K562 (cell line): ENCODE data around the gene GRIN2D. TPM values are rescaled to one million over a fixed set of nuclear protein-coding genes. Genes with fewer than 3 reads are reported as not detected.

Experiments
- ADNP ChIP-seq: fragments of 200-800 bp; sonication (Bioruptor generic); IDR thresholded peaks from 2 replicates; pipeline ENCODE4 v1.6.1; 2016; ENCODE audit warnings: missing genetic modification characterization, missing compliant biosample characterization
- CHD2 ChIP-seq: IDR thresholded peaks from 2 replicates; pipeline ENCODE4 v1.6.1; 2011; ENCODE audit warnings: low read depth, low read length
- HNRNPK ChIP-seq: fragments of 200-400 bp; formaldehyde crosslinking; IDR thresholded peaks from one replicate; pipeline ENCODE4 v1.6.1; 2018; ENCODE audit warnings: mild to moderate bottlenecking, low read depth, low read length; ENCODE audit not compliant: poor library complexity, severe bottlenecking
- NBN ChIP-seq: fragments of 450-650 bp; IDR thresholded peaks from 2 replicates; pipeline ENCODE4 v1.6.1; 2016; ENCODE audit warnings: low read depth, mild to moderate bottlenecking
- NONO ChIP-seq, 2 experiments: fragments of 200-400 bp in 1 of 2; fragments of 450-650 bp in 1 of 2; formaldehyde crosslinking in 1 of 2; IDR thresholded peaks; 2 replicates each; pipeline ENCODE4 v1.6.1; 2017; ENCODE audit warnings: low read depth in 2 of 2, mild to moderate bottlenecking in 2 of 2, moderate library complexity in 2 of 2, low read length in 1 of 2
- ZC3H4 ChIP-seq: sonication (generic); formaldehyde crosslinking; IDR thresholded peaks from 2 replicates; pipeline ENCODE4 v1.9.0; 2021; ENCODE audit warnings: missing genetic modification reagents, borderline replicate concordance
- ZNF436 ChIP-seq: fragments of 250-450, 450-650 bp; sonication (Bioruptor Pico); formaldehyde crosslinking; IDR thresholded peaks from 2 replicates; pipeline ENCODE4 v1.7.0; 2020; ENCODE audit warnings: mild to moderate bottlenecking
- ZNF695 ChIP-seq: fragments of 450-650 bp; formaldehyde crosslinking; IDR thresholded peaks from 2 replicates; pipeline ENCODE4 v1.4.0; 2020; ENCODE audit warnings: mild to moderate bottlenecking, moderate library complexity
- ZNF766 ChIP-seq: fragments of 200-800 bp; sonication (Bioruptor generic); conservative IDR thresholded peaks from 2 replicates; pipeline ENCODE4 v1.6.1; 2016; ENCODE audit warnings: missing genetic modification characterization, missing compliant biosample characterization
- ZNF780A ChIP-seq: fragments of 250-450 bp; sonication (Bioruptor Pico); IDR thresholded peaks from 2 replicates; pipeline ENCODE4 v1.5.0; 2021; ENCODE audit warnings: mild to moderate bottlenecking
- ZZZ3 ChIP-seq: fragments of 450-650 bp; IDR thresholded peaks from 2 replicates; pipeline ENCODE4 v1.6.1; 2016; ENCODE audit warnings: antibody characterized with exemption, mild to moderate bottlenecking, moderate library complexity
- polyA plus RNA-seq, 8 experiments: library from polyadenylated mRNA; depleted of rRNA in 4 of 8; stranded (reverse) in 5 of 8; unstranded in 3 of 8; fragments of >200 nt; fragmentation: Nextera tagmentation in 2 of 8; fragmentation: Illumina TruSeq in 1 of 8; extraction: Ambion mirVana in 2 of 8; extraction: Trizol in 1 of 8; gene quantifications; 2 replicates each; pipeline versions ENCODE4 v1.2.1 to v1.2.3, GENCODE V29; 2011 to 2014; ENCODE audit warnings: inconsistent platforms in 1 of 8, missing spikeins in 1 of 8
- total RNA-seq, 7 experiments: library from RNA; depleted of rRNA in 6 of 7; stranded (reverse); fragments of >200 nt in 6 of 7; fragmentation: Illumina TruSeq in 2 of 7; extraction: Trizol in 2 of 7; gene quantifications; 2 replicates each; pipeline versions ENCODE4 v1.2.1 to v1.2.3, GENCODE V29; 2011 to 2021; ENCODE audit warnings: low replicate concordance in 1 of 7
- TF ChIP-seq, protein P1 (sequence below): fragments of 450-650 bp; IDR thresholded peaks from 2 replicates; pipeline ENCODE4 v1.6.1; 2016; ENCODE audit warnings: low read depth
- TF ChIP-seq, protein P2 (sequence below): sonication (generic); formaldehyde crosslinking; IDR thresholded peaks from 2 replicates; pipeline ENCODE4 v1.8.1; 2023; ENCODE audit warnings: mild to moderate bottlenecking, missing genetic modification reagents
- TF ChIP-seq, protein P3 (sequence below): conservative IDR thresholded peaks from 2 replicates; pipeline ENCODE4 v1.6.1; 2011; ENCODE audit warnings: low read depth, mild to moderate bottlenecking, low read length; ENCODE audit not compliant: control insufficient read depth

The GRIN2D gene
- total and polyA plus RNA-seq, 9 of the 15 experiments (the other 6 are each of a cell fraction or from before 2014, with no cell fraction given) = 0.32 to 31.5 (median 1.8) TPM

DNA sequence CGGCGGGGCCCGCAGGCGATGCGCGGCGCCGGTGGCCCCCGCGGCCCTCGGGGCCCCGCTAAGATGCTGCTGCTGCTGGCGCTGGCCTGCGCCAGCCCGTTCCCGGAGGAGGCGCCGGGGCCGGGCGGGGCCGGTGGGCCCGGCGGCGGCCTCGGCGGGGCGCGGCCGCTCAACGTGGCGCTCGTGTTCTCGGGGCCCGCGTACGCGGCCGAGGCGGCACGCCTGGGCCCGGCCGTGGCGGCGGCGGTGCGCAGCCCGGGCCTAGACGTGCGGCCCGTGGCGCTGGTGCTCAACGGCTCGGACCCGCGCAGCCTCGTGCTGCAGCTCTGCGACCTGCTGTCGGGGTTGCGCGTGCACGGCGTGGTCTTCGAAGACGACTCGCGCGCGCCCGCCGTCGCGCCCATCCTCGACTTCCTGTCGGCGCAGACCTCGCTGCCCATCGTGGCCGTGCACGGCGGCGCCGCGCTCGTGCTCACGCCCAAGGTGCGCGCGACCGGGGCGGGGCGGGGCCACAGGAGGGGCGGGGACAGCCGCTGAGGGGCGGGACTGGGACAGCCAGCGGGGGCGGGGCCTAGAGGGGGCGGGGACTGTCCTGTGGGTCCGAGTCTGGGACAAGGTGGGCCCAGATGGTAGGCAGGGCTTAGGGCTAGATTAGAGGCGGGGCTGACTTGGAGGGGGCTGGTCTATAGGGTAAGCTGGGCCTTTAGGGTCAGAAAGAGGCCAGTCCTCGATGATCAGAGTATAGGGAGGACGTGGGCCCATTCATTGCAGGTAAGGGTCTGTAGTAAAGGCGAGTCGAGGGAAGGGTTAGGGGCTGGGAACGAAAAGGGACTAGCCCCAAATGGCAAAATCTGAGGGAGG is 5.1 kb downstream of the GRIN2D start (continued):
- TF ChIP-seq ZNF780A (CRISPR knock-in tag) = no peak
- no peak for TF ChIP-seq HNRNPK
- TF ChIP-seq NONO (IDR thresholded peaks at IDR 0.05; ENCODE audit: low read depth in 2 of 2, low read length in 1 of 2) = peak in 1 of 2 experiments; percentile 93; a peak in 2 of 4 replicates
- no peak for TF ChIP-seq ZZZ3
- no peak for TF ChIP-seq ZC3H4 (CRISPR knock-in tag)
- TF ChIP-seq, protein P1, sequence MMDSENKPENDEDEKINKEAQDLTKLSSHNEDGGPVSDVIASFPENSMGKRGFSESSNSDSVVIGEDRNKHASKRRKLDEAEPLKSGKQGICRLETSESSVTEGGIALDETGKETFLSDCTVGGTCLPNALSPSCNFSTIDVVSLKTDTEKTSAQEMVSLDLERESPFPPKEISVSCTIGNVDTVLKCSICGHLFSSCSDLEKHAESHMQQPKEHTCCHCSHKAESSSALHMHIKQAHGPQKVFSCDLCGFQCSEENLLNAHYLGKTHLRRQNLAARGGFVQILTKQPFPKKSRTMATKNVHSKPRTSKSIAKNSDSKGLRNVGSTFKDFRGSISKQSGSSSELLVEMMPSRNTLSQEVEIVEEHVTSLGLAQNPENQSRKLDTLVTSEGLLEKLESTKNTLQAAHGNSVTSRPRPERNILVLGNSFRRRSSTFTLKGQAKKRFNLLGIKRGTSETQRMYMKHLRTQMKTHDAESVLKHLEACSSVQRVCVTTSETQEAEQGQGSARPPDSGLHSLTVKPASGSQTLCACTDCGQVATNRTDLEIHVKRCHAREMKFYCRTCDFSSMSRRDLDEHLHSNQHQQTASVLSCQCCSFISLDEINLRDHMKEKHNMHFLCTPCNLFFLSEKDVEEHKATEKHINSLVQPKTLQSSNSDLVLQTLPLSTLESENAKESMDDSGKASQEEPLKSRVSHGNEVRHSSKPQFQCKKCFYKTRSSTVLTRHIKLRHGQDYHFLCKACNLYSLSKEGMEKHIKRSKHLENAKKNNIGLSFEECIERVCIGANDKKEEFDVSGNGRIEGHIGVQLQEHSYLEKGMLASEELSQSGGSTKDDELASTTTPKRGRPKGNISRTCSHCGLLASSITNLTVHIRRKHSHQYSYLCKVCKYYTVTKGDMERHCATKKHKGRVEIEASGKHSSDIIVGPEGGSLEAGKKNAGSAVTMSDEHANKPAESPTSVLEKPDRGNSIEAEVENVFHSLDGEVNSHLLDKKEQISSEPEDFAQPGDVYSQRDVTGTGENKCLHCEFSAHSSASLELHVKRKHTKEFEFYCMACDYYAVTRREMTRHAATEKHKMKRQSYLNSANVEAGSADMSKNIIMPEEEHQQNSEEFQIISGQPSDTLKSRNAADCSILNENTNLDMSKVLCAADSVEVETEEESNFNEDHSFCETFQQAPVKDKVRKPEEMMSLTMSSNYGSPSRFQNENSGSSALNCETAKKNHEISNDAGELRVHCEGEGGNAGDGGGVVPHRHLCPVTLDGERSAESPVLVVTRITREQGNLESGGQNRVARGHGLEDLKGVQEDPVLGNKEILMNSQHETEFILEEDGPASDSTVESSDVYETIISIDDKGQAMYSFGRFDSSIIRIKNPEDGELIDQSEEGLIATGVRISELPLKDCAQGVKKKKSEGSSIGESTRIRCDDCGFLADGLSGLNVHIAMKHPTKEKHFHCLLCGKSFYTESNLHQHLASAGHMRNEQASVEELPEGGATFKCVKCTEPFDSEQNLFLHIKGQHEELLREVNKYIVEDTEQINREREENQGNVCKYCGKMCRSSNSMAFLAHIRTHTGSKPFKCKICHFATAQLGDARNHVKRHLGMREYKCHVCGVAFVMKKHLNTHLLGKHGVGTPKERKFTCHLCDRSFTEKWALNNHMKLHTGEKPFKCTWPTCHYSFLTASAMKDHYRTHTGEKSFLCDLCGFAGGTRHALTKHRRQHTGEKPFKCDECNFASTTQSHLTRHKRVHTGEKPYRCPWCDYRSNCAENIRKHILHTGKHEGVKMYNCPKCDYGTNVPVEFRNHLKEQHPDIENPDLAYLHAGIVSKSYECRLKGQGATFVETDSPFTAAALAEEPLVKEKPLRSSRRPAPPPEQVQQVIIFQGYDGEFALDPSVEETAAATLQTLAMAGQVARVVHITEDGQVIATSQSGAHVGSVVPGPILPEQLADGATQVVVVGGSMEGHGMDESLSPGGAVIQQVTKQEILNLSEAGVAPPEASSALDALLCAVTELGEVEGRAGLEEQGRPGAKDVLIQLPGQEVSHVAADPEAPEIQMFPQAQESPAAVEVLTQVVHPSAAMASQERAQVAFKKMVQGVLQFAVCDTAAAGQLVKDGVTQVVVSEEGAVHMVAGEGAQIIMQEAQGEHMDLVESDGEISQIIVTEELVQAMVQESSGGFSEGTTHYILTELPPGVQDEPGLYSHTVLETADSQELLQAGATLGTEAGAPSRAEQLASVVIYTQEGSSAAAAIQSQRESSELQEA = no peak
- TF ChIP-seq, protein P2, sequence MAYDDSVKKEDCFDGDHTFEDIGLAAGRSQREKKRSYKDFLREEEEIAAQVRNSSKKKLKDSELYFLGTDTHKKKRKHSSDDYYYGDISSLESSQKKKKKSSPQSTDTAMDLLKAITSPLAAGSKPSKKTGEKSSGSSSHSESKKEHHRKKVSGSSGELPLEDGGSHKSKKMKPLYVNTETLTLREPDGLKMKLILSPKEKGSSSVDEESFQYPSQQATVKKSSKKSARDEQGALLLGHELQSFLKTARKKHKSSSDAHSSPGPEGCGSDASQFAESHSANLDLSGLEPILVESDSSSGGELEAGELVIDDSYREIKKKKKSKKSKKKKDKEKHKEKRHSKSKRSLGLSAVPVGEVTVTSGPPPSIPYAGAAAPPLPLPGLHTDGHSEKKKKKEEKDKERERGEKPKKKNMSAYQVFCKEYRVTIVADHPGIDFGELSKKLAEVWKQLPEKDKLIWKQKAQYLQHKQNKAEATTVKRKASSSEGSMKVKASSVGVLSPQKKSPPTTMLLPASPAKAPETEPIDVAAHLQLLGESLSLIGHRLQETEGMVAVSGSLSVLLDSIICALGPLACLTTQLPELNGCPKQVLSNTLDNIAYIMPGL (CRISPR knock-in tag) = peak; percentile 69; the same call in 1 of the 2 replicates
- TF ChIP-seq NBN = peak; percentile 67; the same call in 1 of the 2 replicates
- no peak for TF ChIP-seq ZNF436 (CRISPR knock-in tag)
- TF ChIP-seq CHD2 = no peak
- TF ChIP-seq, protein P3, sequence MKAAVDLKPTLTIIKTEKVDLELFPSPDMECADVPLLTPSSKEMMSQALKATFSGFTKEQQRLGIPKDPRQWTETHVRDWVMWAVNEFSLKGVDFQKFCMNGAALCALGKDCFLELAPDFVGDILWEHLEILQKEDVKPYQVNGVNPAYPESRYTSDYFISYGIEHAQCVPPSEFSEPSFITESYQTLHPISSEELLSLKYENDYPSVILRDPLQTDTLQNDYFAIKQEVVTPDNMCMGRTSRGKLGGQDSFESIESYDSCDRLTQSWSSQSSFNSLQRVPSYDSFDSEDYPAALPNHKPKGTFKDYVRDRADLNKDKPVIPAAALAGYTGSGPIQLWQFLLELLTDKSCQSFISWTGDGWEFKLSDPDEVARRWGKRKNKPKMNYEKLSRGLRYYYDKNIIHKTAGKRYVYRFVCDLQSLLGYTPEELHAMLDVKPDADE = no peak; the same call in 1 of the 2 replicates
- peak; percentile 98 for TF ChIP-seq ZNF766
- TF ChIP-seq ZNF695 (CRISPR knock-in tag) = no peak
- no peak for TF ChIP-seq ADNP (tag)
